Epidermal melanocyte (primary cell): ENCODE data around the gene NFYC.

Experiments
- DNase-seq: peaks from one replicate; pipeline ENCODE4 v3.0.0; 2011; ENCODE audit warnings: low spot score; ENCODE audit not compliant: insufficient read length

NFYC gene

DNA sequence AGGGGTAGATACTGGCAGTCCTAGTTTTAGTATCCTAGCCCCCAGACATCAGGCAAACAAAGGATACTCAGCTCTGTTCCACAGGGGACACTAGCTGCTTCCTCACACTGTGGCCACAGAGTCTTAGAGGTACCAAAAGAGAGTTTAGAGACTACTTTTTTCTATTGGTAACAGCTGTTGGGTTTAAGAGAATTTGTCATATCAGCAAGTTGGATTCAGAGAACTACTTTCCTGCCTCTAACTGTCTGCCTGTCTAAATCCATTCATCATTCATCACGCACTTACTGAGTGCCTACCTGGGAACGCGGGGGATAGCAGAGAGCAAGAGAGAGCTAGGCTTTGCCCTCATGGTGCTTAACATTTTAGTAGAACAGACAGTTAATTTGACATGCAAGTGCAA is 65.0 kb downstream of the NFYC start:
- no peak for DNase-seq

DNA sequence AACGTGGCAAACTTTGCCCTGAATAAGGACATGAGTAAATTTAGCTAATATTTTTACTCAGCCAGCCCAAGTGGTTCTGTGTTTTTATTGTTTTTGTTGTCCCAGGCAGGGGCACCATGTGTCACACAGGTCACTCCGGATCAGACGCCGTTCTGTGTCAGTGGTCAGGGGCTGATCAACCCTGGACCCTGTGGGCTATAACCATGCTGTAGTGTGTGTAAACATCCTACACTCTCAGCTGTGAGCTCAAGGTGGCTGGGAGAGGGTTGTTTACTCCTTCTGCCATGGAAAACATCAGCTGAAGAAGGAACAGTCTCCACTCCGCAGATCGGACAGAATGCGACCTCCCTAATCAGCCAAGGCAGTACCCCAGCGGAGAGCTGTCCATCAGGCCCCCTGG is 65.6 kb downstream of the NFYC start:
- no peak for DNase-seq

DNA sequence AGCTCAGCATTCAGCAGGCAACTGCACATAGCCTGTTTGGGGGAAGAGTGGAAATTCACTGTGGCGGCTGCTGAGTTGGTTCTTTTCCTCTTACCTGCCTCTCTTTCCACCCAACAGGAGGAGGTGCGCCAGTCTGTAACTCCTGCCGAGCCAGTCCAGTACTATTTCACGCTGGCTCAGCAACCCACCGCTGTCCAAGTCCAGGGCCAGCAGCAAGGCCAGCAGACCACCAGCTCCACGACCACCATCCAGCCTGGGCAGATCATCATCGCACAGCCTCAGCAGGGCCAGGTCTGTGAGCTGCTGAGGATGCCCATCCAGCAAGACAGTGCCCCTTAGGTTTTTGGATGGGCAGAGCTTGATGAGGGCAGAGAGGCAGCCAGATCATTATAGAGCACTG is 66.5 kb downstream of the NFYC start:
- no peak for DNase-seq

DNA sequence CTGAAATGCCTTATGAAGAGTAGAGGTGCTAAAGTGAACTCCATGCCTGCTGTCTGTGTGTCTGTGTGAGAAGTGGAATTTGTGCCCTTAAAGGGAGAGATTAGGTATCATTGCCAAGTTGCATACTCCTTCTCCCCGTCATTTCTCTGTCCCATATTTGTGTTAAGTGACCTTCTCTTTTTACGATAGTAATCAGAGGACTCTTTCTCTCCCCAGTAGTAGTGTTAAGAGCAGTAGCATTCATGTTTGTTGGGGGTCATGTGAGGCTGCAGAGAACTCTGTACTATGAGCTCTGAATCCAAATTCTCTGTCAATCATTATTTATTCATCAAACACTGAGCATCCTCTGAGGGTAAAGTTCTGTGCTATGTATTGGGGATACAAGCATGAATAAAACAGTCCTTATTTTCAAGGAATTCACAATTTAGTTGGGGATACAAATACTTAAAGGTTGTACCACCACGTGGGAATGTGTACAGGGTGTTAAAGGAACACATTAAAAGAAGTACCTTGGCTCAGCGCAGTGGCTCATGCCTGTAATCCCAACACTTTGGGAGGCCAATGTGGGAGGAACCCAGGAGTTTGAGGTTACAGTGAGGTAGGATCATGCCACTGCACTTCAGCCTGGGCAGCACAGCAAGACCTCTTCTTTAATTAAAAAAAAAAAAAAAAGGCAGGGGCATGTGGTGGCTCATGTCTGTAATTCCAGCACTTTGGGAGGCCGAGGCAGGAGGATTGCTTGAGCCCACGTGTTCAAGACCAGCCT is 67.3 kb downstream of the NFYC start:
- no peak for DNase-seq

DNA sequence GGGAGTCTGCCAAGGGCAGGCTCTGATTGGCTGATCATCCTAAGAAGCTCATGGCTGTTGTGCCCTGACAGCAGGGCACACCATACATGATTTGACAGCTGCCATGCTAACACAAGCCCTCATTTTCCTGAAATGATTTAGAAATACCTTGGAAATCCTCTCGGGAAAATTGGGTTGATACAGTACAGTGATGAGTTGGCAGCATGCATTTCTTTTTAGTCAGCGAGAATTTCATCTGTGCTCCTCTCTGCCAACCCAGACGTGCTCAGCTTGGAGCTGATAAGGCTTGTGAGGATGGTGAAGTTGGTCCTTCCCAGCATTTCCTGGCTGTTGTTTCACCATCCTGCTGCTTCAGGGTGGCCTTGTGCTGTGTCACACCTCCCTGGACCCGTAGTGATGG is 69.5 kb downstream of the NFYC start:
- DNase-seq = no peak

DNA sequence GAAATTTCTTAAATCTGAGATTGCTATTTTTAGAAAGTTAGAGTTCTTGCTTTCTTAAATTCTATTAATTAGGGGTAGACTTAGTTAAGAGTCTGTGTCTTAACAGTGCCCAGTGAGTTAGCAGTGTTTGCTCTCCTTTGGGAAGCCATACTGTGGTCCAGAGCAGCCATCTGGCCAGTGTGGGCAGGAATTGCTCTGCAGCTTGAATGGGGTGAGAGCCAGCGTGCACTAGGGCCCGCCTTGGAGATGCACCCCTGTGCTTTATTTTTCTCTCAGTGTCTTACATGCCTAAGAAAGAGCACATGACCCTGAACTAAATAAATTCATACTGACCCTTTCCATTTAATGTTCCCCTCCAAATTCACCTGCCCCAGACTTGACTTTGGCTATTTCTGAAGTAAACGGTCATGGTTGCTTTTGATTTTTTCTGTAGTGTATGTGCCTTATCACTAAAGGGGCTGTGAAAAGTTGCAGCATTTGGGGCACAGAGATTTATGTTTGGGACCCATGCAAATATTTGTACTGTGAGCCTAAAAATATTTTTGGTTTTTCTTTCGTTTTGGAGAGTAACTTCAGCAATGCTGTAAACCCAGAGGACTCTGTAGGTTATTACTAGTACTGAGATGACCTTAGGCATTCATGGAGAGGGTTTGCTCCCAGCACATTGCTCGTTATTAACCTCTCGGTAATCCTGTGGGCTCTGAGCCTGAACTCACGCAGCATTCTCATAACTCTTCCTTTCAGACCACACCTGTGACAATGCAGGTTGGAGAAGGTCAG is 70.8 kb downstream of the NFYC start:
- no peak for DNase-seq

DNA sequence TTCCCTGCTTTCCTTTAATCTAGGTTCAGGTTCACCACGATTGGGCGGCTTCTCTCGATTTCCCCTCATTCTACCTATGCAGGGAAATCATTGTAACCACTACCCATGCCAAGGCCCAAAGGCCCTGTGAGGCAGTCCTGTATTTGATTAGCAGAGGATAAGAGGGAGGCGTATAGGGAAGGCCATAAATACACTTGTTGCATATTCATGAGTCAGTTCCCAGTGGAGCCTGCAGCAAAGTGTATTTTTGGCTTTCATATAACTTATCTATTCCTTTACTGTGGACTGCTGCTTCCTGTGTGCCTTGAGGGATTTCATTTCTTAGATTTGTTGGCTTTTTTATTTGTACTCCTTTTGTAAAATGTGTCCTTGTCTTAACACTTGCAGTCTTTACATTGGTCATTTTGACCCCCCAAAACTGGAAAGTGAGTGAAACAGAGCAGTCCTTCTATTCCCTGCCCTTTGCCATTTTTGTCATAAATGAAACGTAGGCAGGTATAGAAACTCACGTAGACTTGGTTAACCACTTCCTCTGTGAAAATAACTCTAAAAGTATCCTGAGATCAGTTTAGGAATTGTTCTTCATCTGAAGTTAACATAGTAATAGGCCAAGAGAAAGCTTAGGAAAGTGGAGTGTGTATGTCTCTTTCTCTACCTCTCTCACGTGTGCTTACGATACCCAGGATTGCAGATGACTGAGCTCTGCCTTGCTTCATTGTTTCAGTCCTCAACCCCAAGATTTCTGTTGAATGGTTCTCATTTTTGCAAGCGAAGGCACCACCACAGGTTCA is 72.4 kb downstream of the NFYC start:
- no peak for DNase-seq

DNA sequence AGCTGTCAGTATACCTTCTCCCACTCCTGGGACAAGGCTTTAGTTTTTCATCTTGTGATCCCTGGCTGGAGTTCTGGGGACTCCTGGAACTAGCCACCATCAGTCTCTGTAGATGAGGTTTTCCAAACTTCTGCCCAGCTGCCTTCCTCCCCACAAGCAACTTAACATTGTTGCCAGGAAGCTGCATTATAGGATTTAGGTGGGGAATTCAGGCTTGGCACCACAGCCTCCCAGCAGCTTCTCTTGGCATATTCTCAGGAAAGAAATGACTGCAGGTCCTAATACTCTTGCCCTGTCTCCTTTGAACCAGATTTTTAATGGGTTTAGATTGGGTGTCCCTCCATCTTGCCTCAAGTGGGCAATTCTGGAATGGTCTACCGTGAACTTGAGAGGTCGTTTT is 73.5 kb downstream of the NFYC start:
- DNase-seq = no peak

DNA sequence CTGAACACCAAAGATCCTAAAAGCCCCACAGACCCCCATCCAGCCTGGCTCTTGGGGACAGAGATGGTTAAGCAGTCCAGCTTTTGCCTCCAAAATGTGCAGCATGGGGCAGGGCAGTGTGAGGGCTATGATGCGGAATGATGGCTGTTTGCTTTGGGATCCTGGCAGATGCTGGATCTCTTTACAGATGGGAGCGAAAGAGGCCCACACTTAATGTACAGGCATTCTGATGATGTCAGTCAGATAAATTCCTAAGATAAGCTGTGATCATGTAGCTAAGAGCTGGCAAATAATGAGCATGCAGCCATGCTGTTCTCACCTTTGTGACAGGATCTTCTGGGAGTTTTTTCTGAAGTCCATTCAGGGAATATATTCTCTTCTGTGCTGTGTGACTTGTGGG is 74.5 kb downstream of the NFYC start:
- DNase-seq = no peak

DNA sequence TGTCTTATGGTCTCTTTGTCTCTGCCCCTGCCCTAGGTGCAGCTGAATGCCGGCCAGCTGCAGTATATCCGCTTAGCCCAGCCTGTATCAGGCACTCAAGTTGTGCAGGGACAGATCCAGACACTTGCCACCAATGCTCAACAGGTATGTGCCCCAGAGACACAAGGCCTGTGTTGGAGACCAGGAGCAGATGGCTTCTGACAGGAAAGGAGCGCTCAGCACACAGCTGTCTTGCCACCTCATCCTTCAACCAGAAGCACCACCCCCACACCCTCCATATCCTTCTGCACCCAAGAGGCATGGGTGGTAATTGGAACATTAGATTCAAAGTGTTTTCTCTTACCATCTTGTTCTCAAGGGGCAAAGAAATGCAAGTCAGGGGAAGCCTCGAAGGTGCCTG is 75.1 kb downstream of the NFYC start:
- no peak for DNase-seq

DNA sequence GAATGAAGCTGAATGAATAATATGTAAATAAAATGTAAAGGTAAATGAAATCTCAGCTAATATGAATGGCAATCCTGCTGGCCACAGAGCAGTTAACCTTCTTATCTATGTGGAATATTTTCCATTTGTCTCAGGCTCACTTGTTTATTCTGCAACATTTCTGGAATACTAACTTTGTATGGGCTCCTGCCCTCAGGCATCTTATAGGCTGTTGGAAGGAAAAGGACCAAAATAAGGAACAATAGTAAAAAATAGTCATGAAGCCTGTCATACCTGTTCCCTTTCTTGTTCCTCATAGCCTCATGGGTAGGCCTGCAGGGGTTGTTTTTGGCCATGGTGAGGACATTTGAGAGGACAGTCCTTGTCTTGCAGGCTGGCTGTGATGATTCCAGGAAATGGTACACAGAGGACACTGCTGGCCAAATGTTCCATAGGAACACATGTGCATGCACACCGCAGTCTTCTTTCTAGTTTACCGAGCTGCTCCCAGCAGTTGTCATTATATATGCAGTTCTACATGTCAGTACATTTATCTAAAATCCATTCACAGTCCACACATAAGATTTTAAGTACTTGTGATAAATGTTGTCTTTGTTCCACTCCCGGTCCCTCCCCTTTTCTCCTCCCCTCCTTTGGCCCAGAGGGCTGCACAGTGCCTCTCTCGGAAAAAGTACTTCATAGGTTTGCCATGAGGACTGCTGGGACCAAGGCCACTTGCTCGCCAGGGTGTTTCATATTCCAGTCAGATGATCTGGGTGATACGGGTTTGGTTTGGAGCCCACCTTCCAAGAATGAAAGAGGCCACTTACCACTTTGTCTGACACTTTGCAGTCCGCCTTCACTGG is 76.9 kb downstream of the NFYC start:
- DNase-seq = no peak

DNA sequence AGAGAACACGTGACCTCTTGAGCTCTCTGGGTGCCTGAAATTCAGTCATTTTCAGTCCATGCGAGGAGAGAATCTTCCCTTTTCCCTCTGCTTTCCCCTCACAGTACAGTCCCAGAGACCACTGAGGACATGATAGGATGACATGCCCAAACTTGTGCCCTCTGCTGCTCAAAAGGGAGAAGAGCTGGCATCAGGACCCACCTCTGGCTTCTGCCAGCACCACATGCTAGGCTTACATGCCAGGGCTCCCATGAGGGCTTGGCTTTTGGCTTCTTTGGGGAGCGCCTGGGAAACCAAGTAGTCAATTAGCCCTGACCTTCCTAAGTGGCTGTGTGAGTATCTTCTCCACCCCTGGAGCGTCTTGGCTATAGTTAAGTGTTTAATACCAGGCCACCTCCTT is 78.3 kb downstream of the NFYC start:
- DNase-seq = no peak

DNA sequence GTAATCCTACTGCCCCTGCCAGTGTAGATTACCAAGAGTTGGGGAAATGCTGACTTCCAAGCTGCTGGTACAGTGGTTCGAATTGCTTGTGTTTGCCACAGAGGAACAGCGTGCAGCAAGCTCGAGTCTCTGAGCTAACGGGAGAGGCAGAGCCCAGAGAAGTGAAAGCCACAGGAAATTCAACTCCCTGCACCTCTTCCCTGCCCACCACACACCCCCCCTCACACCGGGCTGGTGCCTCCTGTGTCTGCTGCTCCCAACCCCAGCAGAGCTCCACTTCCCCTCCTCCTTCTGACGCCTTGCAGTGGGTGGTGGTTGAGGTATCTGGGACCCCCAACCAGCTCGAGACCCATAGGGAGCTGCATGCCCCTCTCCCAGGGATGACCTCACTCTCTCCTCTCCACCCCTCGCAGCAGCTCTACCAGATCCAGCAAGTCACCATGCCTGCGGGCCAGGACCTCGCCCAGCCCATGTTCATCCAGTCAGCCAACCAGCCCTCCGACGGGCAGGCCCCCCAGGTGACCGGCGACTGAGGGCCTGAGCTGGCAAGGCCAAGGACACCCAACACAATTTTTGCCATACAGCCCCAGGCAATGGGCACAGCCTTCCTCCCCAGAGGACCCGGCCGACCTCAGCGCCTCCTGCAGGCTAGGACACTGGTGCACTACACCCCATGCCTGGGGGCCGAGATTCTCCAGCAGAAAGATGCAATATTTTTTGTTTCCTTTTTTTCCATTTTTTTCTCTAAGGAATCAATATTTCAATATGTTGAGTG is 79.0 kb downstream of the NFYC start:
- no peak for DNase-seq

DNA sequence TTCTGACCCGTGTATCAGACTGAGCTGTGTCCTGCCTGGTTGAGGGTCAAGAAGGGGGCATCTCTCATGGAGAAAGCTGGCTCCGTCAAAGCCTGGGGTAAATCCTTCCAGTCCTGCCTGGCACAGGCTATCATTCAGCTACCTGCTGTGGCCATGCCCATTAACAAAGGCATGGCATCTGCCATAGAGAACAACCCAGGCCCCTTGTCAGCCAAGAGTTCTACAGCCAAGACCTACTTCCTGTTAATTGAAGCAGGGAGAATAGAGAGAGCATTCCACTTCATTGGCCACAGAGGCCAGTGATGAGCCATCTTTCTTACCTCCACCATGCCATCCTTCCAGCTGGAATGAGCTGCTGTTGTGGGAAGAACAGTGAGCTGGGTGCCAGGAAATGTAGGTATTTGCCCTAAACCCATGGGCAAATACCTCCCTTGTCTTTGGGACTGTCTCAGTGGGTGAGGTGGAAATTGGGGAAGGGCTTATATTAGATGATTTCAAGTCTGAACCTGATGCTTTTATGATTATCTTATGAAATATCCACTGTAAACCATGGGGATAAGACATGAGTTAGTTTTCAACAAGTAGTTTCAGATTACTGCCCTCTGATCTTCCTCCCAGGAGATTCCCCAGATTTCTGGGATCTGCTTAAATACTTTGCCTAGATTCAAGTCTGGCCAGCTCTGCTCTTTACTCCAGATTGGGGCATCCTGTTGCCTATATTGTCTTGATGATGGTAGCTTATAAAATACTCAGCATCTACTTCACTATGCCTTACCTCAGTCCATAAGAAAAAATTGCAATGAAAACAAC is 80.8 kb downstream of the NFYC start:
- no peak for DNase-seq

DNA sequence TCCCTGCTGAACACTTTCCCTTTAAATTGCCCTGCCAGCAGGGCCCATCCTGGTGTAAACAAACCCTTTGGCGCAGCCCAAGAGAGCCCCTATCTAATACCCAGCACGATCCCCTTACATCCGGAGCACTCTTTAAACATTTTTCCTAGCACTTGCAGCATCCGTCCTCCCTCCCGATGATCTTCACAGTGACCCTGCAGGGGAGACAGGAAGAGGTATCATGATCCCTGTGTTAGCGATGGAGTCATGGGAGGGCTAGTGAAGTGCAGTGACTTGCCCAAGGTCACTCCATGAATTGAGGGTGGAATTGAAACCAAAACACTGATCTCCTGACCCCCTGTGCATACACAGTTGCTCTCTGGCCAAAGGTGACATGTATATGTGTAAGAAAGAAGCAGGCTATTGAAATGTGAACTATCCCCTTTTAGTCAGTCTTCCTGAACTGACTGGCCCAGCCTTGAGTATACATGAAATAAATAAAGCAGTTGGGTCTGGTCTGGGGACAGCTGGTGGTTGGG is 82.3 kb downstream of the NFYC start:
- DNase-seq = no peak

DNA sequence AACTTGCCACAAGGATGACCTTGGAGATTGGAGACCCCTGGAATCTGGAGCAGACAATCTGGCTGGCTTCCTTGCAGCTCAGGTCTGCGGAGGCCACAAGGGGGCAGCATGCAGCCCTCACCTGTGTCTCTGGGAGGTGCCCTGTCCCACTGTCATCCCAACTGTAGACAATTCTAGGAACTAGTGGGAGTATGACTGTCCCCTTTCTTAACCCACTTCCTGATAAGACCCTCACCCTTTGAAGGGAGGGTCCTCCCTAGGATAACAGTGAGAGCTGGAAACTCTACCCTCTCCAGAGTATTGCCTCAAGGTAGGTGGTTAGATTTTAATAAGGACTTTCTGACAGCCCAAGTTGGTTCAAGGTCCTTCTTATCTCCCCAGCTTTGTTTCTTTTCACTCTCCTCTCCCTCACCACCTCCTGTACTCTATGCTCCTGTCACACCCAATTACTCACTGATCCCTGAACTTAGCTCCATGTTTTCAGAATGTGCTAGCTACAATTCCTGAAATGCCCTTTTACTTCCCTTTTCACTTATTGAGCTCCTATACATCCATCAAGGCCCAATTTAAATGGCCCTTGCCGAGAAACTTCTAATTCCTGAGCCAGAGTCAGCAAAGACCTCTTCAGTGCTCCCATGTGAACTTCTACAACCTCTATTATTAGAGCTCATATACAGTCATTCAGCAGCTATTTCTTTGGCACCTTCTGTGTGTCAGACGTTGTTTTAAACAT is 82.9 kb downstream of the NFYC start:
- no peak for DNase-seq

DNA sequence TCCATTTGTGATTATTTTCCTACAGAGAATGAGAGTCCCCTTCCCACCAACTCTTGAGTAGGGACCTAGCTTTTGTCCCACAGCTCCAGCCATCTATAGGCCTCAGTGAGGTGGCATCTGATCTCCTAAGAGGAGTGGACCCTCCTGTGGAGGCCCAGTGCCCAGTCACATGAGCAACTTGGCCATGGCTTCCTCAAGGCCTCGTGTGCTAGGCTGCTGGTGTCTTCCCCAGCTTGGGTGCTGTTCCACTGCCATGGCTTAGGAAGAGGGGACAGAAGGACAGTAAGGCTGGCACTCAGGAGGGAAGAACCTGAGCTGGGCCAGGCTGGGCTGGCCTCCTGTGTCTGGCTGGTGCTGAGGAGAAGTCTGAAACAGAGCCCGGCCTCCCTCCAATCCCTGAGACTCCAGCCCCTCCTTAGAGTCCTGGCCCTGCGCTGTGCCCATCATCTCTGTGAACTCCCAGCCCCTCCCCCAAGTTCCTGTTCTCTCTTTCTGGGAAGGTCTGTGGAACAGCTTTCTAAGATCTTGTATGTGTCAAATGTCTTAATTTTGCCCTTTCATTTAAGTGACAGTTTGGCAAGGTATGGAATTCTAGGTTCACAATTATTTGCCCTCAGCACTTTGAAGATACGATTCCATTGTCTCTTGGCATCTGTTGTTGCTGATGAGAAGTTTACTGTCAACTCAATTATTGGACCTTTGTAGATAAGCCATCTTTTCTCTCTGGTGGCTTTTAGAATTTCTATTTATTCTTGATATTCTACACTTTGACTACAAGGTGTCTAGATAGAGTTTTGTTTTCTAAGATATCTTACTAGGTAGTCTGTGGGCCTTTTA is 85.0 kb downstream of the NFYC start:
- no peak for DNase-seq
